H1 (cell line): ENCODE results near the gene ARHGEF25.
"Not testable (repeated sequence)": the region's sequence is repeated elsewhere in the genome, so short reads cannot be mapped to it uniquely, and the experiment has no call there.

Experiments used
- CEBPB ChIP-seq: IDR thresholded peaks from 2 replicates; pipeline ENCODE4 v1.6.1; 2012; ENCODE audit warnings: low read depth, low read length
- CHD1 ChIP-seq: IDR thresholded peaks from 2 replicates; pipeline ENCODE4 v1.6.1; 2012; ENCODE audit warnings: low read depth, low read length, improper control_type of control experiment
- EP300 ChIP-seq, 2 experiments: IDR thresholded peaks; 1 replicate in 1 of 2; 2 replicates in 1 of 2; pipeline ENCODE4 v1.6.1; 2011 to 2012; ENCODE audit warnings: low read depth in 2 of 2, low read length in 2 of 2, mild to moderate bottlenecking in 2 of 2, borderline replicate concordance in 1 of 2, inconsistent platforms in 1 of 2, moderate library complexity in 1 of 2
- EZH2 ChIP-seq: fragments of 200-600 bp; sonication (generic); IDR thresholded peaks from 2 replicates; pipeline ENCODE4 v1.7.1; 2012; ENCODE audit warnings: low read depth, mild to moderate bottlenecking, moderate library complexity, low read length, inconsistent platforms; ENCODE audit not compliant: severe bottlenecking
- POLR2A ChIP-seq, 2 experiments: IDR thresholded peaks; 1 replicate in 1 of 2; 2 replicates in 1 of 2; pipeline ENCODE4 v1.6.1; 2011; ENCODE audit warnings: low read depth in 2 of 2, low read length in 2 of 2, mild to moderate bottlenecking in 2 of 2; ENCODE audit errors: control extremely low read depth in 1 of 2
- RFX5 ChIP-seq: IDR thresholded peaks from 2 replicates; pipeline ENCODE4 v1.6.1; 2011; ENCODE audit warnings: low read depth, low read length, improper control_type of control experiment, borderline replicate concordance
- SP1 ChIP-seq: IDR thresholded peaks from 2 replicates; pipeline ENCODE4 v1.6.1; 2011; ENCODE audit warnings: low read depth, low read length
- TAF1 ChIP-seq: IDR thresholded peaks from 2 replicates; pipeline ENCODE4 v1.6.1; 2011; ENCODE audit warnings: mild to moderate bottlenecking, low read depth, low read length
- YY1 ChIP-seq: IDR thresholded peaks from 2 replicates; pipeline ENCODE4 v1.6.1; 2011; ENCODE audit warnings: low read depth, mild to moderate bottlenecking, low read length
- TF ChIP-seq, protein P1 (sequence below), 3 experiments: IDR thresholded peaks; 1 replicate in 2 of 3; 2 replicates in 1 of 3; pipeline versions ENCODE4 v1.5.1 to v1.6.1; 2011; ENCODE audit warnings: low read length in 3 of 3, mild to moderate bottlenecking in 3 of 3, inconsistent platforms in 2 of 3, low read depth in 1 of 3, moderate library complexity in 1 of 3; ENCODE audit not compliant: insufficient read depth in 1 of 3; ENCODE audit errors: control extremely low read depth in 1 of 3
- TF ChIP-seq, protein P2 (sequence below): IDR thresholded peaks from 2 replicates; pipeline ENCODE4 v1.6.1; 2012; ENCODE audit warnings: inconsistent platforms
- TF ChIP-seq, protein P3 (sequence below): IDR thresholded peaks from 2 replicates; pipeline ENCODE4 v1.6.1; 2012; ENCODE audit warnings: low read length, inconsistent platforms

DNA sequence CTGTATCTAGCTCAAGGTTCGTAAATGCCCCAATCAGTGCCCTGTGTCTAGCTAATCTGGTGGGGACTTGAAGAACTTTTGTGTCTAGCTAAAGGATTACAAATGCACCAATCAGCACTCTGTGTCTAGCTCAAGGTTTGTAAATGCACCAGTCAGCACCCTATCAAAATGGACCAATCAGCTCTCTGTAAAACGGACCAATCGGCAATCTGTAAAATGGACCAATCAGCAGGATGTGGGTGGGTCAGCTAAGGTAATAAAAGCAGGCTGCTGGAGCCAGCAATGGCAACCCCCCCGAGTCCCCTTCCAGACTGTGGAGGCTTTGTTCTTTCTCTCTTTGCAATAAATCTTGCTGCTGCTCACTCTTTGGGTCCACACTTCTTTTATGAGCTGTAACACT is 45.2 kb downstream of the ARHGEF25 start:
- TF ChIP-seq SP1; CEBPB; EZH2; YY1; TAF1; RFX5; CHD1; POLR2A (IDR thresholded peaks at IDR 0.05; ENCODE audit: control extremely low read depth in 1 of 2, low read depth in 2 of 2, low read length in 2 of 2); EP300 (IDR thresholded peaks at IDR 0.05; ENCODE audit: borderline replicate concordance in 1 of 2, low read depth in 2 of 2, low read length in 2 of 2): not testable (repeated sequence)
- TF ChIP-seq, protein P1, sequence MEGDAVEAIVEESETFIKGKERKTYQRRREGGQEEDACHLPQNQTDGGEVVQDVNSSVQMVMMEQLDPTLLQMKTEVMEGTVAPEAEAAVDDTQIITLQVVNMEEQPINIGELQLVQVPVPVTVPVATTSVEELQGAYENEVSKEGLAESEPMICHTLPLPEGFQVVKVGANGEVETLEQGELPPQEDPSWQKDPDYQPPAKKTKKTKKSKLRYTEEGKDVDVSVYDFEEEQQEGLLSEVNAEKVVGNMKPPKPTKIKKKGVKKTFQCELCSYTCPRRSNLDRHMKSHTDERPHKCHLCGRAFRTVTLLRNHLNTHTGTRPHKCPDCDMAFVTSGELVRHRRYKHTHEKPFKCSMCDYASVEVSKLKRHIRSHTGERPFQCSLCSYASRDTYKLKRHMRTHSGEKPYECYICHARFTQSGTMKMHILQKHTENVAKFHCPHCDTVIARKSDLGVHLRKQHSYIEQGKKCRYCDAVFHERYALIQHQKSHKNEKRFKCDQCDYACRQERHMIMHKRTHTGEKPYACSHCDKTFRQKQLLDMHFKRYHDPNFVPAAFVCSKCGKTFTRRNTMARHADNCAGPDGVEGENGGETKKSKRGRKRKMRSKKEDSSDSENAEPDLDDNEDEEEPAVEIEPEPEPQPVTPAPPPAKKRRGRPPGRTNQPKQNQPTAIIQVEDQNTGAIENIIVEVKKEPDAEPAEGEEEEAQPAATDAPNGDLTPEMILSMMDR (IDR thresholded peaks at IDR 0.05; ENCODE audit: control extremely low read depth in 1 of 3, insufficient read depth in 1 of 3, low read depth in 1 of 3, low read length in 3 of 3): not testable (repeated sequence)
- TF ChIP-seq, protein P2, sequence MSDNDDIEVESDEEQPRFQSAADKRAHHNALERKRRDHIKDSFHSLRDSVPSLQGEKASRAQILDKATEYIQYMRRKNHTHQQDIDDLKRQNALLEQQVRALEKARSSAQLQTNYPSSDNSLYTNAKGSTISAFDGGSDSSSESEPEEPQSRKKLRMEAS: not testable (repeated sequence)
- TF ChIP-seq, protein P3, sequence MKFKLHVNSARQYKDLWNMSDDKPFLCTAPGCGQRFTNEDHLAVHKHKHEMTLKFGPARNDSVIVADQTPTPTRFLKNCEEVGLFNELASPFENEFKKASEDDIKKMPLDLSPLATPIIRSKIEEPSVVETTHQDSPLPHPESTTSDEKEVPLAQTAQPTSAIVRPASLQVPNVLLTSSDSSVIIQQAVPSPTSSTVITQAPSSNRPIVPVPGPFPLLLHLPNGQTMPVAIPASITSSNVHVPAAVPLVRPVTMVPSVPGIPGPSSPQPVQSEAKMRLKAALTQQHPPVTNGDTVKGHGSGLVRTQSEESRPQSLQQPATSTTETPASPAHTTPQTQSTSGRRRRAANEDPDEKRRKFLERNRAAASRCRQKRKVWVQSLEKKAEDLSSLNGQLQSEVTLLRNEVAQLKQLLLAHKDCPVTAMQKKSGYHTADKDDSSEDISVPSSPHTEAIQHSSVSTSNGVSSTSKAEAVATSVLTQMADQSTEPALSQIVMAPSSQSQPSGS: not testable (repeated sequence)
